Upper lobe of left lung (tissue), 6 donors: ENCODE measurements around the gene LRRC15. TPM values are rescaled to one million over a fixed set of nuclear protein-coding genes. Genes with fewer than 3 reads are reported as not detected.
A peak's percentile ranks its signal among the peaks of the same experiment; 100 is the strongest.

Source experiments
- ATAC-seq, 2 donors: fragments of 200-7000 bp; cut with Tn5 transposase; one replicate each; pipeline ENCODE4 v1.9.1; 2022; ENCODE audit warnings: mild to moderate bottlenecking in 2 of 2, moderate library complexity in 2 of 2; ENCODE audit not compliant: low FRiP score in 2 of 2
- DNase-seq, 2 donors: peaks; one replicate each; pipeline ENCODE4 v3.0.0-alpha.2; 2019 to 2020
- H3K27ac ChIP-seq, 4 donors: fragments of 200-600 bp; sonication (generic); one replicate each; pipeline ENCODE4 v1.5.1; 2016 to 2019
- H3K27me3 ChIP-seq, 4 donors: fragments of 200-600 bp; sonication (generic); one replicate each; pipeline ENCODE4 v1.5.1; 2017 to 2019
- H3K36me3 ChIP-seq, 4 donors: fragments of 200-600 bp; sonication (generic); one replicate each; pipeline ENCODE4 v1.5.1; 2016 to 2019
- H3K4me1 ChIP-seq, 4 donors: fragments of 200-600 bp; sonication (generic); one replicate each; pipeline ENCODE4 v1.5.1; 2018 to 2019
- H3K4me3 ChIP-seq, 4 donors: fragments of 200-600 bp; sonication (generic); one replicate each; pipeline ENCODE4 v1.5.1; 2017 to 2019; ENCODE audit warnings: mild to moderate bottlenecking in 2 of 4, moderate library complexity in 1 of 4
- H3K9me3 ChIP-seq, 4 donors: fragments of 200-600 bp; sonication (generic); one replicate each; pipeline ENCODE4 v1.5.1; 2018 to 2019
- CTCF ChIP-seq, 6 experiments: fragments of 450-650 bp in 4 of 6; fragments of 200-600 bp in 2 of 6; sonication (generic) in 2 of 6; IDR thresholded peaks; one replicate each; pipeline ENCODE4 v1.5.1; 2016 to 2019; ENCODE audit warnings: antibody characterized with exemption in 6 of 6
- EP300 ChIP-seq, 4 donors: sonication (generic); formaldehyde crosslinking; IDR thresholded peaks; one replicate each; pipeline ENCODE4 v1.5.1; 2017; ENCODE audit warnings: antibody characterized with exemption in 4 of 4, control low read depth in 2 of 4
- POLR2A ChIP-seq, 4 donors: fragments of 450-650 bp; IDR thresholded peaks; one replicate each; pipeline ENCODE4 v1.5.1; 2016 to 2017; ENCODE audit warnings: antibody characterized with exemption in 4 of 4, mild to moderate bottlenecking in 2 of 4
- POLR2AphosphoS5 ChIP-seq, 2 donors: sonication (generic); formaldehyde crosslinking; IDR thresholded peaks; one replicate each; pipeline ENCODE4 v1.5.1; 2017; ENCODE audit warnings: antibody characterized with exemption in 2 of 2
- WGBS, 2 donors: methylation state at CpG; one replicate each; pipeline ENCODE4 v1.1.5; 2017 to 2018; 5-methylcytosine and 5-hydroxymethylcytosine counted together
- total RNA-seq, 6 donors: library from RNA; depleted of rRNA in 4 of 6; stranded (reverse); fragments of >200 nt in 4 of 6; gene quantifications; one replicate each; pipeline versions ENCODE4 v1.1.0 to v1.2.1, GENCODE V29; 2016 to 2021
- donor health status: DM: no; HTN: no; CAD: no; lungs with moderate emphysema.
- donor health status: DM: no; HTN: yes; CAD: no; lungs with severe emphysema.

LRRC15 gene
- total RNA-seq, 6 donors from 2014 or later, result 0.15 to 1.1 (median 1.0) TPM; not detected in 3

GRCh38 chr3:194350726-194351071, 18.8 kb downstream of the LRRC15 start:
- Histone ChIP-seq H3K27me3 (no peaks in the 10 kb centered on the region), H3K36me3 (no peaks in the 10 kb centered on the region), H3K4me3 (no peak overlapping the region), H3K27ac (no peak overlapping the region), H3K9me3 (no peaks in the 10 kb centered on the region), H3K4me1 (no peaks in the 10 kb centered on the region)
- TF ChIP-seq POLR2AphosphoS5 (IDR thresholded peaks at IDR 0.05), result no peak
- ATAC-seq (no peak), DNase-seq (no peak)
- 80% methylated on average over 3 of the region's 3 CpGs for WGBS, 2 donors

GRCh38 chr3:194348354-194348753, 21.2 kb downstream of the LRRC15 start:
- Histone ChIP-seq H3K27me3 (no peaks in the 10 kb centered on the region), H3K36me3 (no peaks in the 10 kb centered on the region), H3K4me3 (no peak overlapping the region), H3K9me3 (no peaks in the 10 kb centered on the region), H3K4me1 (peaks cover 0 to 3% (median 0%) of the 10 kb centered on the region in 4 donors), H3K27ac (no peak overlapping the region)
- no peak for DNase-seq
- 82 to 85% methylated on average over 6 of the region's 6 CpGs for WGBS, 2 donors
- ATAC-seq, result no peak
- TF ChIP-seq CTCF (IDR thresholded peaks at IDR 0.05) (no peak), POLR2AphosphoS5 (IDR thresholded peaks at IDR 0.05) (no peak), EP300 (IDR thresholded peaks at IDR 0.05) (no peak), POLR2A (IDR thresholded peaks at IDR 0.05) (no peak)

DNA sequence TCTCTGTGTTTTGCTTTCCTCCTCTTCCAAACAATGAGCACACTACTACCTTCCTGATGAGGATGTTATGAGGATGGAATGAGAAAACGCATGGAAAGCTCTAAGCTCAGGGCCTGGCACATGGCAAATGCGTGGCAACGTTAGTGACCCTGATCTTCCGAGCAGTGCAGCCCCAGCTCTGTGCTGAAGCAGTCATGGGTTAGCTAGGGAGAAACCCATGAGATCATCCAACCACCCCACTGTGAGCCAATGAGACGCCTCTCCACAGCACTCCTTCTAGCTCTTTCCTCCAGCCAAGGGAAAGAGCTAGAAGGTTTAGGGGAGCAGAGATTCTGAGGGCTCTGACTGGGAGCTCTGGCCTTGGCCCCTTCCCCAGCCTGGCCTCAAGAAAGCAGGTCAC, 22.9 kb downstream of the LRRC15 start:
- WGBS, 2 donors, result 83 to 85% methylated on average over 5 of the region's 5 CpGs
- H3K36me3 ChIP-seq, result no peaks in the 10 kb centered on the region
- no peak for ATAC-seq

DNA sequence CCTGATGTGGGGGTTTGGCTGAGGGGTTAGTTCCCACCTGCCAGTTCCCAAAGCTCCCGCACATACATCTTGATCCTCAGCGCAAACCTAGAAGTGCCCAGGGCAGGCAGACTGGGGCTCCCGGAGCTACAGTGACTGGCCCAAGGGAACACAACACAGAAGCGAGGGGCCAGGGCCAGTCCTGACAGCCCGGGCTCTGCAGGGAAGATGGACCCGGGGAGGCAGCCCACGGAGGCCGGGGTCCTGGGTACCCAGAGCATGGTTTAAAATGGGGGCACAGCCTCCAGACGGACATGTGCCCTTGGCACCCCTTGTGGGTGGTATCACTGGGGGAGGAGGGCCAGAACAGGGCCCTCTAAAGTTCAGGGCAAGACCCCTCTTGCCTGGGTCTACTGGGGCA, 23.5 kb downstream of the LRRC15 start:
- 90% methylated on average over 9 of the region's 9 CpGs; no CpG with 5 or more reads in 1 of the 2 donors for WGBS, 2 donors
- Histone ChIP-seq H3K27ac (no peak overlapping the region), H3K36me3 (no peaks in the 10 kb centered on the region), H3K9me3 (no peaks in the 10 kb centered on the region), H3K27me3 (no peaks in the 10 kb centered on the region), H3K4me3 (no peak overlapping the region), H3K4me1 (peaks cover 0 to 3% (median 0%) of the 10 kb centered on the region in 4 donors)
- DNase-seq, result no peak
- ATAC-seq, result no peak
- no peak for TF ChIP-seq POLR2A (IDR thresholded peaks at IDR 0.05)
- no peak for TF ChIP-seq CTCF (IDR thresholded peaks at IDR 0.05)
- no peak for TF ChIP-seq EP300 (IDR thresholded peaks at IDR 0.05)
- TF ChIP-seq POLR2AphosphoS5 (IDR thresholded peaks at IDR 0.05), result no peak

More for the DNA sequence above, 22.9 kb downstream of the LRRC15 start:
- Histone ChIP-seq H3K4me3 (no peak overlapping the region), H3K27me3 (no peaks in the 10 kb centered on the region), H3K9me3 (no peaks in the 10 kb centered on the region), H3K27ac (no peak overlapping the region), H3K4me1 (peaks cover 0 to 3% (median 0%) of the 10 kb centered on the region in 4 donors)
- TF ChIP-seq POLR2A (IDR thresholded peaks at IDR 0.05) (no peak), CTCF (IDR thresholded peaks at IDR 0.05) (no peak), POLR2AphosphoS5 (IDR thresholded peaks at IDR 0.05) (no peak)
- no peak for DNase-seq

- WGBS, 2 donors, result 29 to 32% methylated on average over 9 of the region's 9 CpGs
- H3K9me3 ChIP-seq, result no peaks in the 10 kb centered on the region
- ATAC-seq (peak in 1 of 2 donors; percentile 77), DNase-seq (peak in 1 of 2 donors; percentile 69)
- peaks cover 0 to 3% (median 0%) of the 10 kb centered on the region in 4 donors for H3K4me1 ChIP-seq
- H3K27ac ChIP-seq, result no peak overlapping the region
- no peaks in the 10 kb centered on the region for H3K36me3 ChIP-seq
- no peaks in the 10 kb centered on the region for H3K27me3 ChIP-seq
- H3K4me3 ChIP-seq, result no peak overlapping the region
- TF ChIP-seq POLR2A (IDR thresholded peaks at IDR 0.05) (no peak), CTCF (IDR thresholded peaks at IDR 0.05) (peak; percentile 56 to 92 (median 71)), EP300 (IDR thresholded peaks at IDR 0.05) (no peak)
These were observed 25.5 kb downstream of the LRRC15 start for GRCh38 chr3:194344012-194344411.
